ENCODE results near the gene AMBP.

GRCh38 chr9:114051706-114052105, 26.4 kb downstream of the AMBP start:
- TF ChIP-seq, protein P1, sequence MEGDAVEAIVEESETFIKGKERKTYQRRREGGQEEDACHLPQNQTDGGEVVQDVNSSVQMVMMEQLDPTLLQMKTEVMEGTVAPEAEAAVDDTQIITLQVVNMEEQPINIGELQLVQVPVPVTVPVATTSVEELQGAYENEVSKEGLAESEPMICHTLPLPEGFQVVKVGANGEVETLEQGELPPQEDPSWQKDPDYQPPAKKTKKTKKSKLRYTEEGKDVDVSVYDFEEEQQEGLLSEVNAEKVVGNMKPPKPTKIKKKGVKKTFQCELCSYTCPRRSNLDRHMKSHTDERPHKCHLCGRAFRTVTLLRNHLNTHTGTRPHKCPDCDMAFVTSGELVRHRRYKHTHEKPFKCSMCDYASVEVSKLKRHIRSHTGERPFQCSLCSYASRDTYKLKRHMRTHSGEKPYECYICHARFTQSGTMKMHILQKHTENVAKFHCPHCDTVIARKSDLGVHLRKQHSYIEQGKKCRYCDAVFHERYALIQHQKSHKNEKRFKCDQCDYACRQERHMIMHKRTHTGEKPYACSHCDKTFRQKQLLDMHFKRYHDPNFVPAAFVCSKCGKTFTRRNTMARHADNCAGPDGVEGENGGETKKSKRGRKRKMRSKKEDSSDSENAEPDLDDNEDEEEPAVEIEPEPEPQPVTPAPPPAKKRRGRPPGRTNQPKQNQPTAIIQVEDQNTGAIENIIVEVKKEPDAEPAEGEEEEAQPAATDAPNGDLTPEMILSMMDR (IDR thresholded peaks at IDR 0.05; ENCODE audit: low read depth, low read length), result no peak
- TF ChIP-seq EZH2phosphoT487 (IDR thresholded peaks at IDR 0.05; ENCODE audit: low read depth), result no peak
